ENCODE data around the gene SMPD1. TPM values are rescaled to one million over a fixed set of nuclear protein-coding genes. Genes with fewer than 3 reads are reported as not detected.

The SMPD1 gene
- total RNA-seq (18.3 TPM in 2 replicates), polyA plus RNA-seq (30.7 and 32.0 TPM in 2 replicates), polyA minus RNA-seq (18.9 and 24.1 TPM in 2 replicates)
- 17.1 TPM for total RNA-seq (2013)

DNA sequence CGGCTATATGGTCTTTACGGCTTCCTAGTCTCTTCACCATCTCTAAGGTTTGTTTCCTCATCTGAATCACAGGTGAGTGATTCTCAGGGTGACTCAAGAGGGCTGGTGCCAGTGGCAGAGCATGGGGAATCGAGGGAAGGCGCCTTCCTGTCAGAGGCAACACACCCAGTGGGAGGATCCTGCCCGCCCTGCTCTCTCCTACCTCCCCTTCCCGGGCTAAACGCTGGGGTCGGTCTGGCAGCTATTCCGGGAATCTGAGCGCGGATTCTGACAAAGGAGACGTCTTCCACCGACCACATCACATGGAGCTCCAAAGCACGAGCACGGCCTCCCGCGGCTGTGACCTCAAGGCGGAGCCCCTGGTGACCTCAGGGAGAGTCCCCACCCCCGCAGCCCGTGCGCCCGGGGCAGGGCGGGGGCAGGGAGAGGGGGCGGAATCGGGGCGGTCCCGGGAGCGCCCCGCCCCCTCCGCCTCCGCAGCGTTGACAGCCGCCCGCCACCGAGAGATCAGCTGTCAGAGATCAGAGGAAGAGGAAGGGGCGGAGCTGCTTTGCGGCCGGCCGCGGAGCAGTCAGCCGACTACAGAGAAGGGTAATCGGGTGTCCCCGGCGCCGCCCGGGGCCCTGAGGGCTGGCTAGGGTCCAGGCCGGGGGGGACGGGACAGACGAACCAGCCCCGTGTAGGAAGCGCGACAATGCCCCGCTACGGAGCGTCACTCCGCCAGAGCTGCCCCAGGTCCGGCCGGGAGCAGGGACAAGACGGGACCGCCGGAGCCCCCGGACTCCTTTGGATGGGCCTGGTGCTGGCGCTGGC is at the start of gene SMPD1:
SMPD1 (plus strand) TSS at position 570 of the 813 bp plus-strand sequence; CDS start at position 695, 125 bp downstream.
- TF ChIP-seq, protein P1, sequence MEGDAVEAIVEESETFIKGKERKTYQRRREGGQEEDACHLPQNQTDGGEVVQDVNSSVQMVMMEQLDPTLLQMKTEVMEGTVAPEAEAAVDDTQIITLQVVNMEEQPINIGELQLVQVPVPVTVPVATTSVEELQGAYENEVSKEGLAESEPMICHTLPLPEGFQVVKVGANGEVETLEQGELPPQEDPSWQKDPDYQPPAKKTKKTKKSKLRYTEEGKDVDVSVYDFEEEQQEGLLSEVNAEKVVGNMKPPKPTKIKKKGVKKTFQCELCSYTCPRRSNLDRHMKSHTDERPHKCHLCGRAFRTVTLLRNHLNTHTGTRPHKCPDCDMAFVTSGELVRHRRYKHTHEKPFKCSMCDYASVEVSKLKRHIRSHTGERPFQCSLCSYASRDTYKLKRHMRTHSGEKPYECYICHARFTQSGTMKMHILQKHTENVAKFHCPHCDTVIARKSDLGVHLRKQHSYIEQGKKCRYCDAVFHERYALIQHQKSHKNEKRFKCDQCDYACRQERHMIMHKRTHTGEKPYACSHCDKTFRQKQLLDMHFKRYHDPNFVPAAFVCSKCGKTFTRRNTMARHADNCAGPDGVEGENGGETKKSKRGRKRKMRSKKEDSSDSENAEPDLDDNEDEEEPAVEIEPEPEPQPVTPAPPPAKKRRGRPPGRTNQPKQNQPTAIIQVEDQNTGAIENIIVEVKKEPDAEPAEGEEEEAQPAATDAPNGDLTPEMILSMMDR (IDR thresholded peaks at IDR 0.05) = no peak
- TF ChIP-seq EZH2 (IDR thresholded peaks at IDR 0.05; ENCODE audit: borderline replicate concordance, insufficient read depth, low read depth, low read length, poor library complexity, severe bottlenecking) = no peak
- Mint-ChIP-seq H3K9me3 (ENCODE audit: insufficient read depth) (no peaks in the 10 kb centered on the region), H3K27me3 (no peaks in the 10 kb centered on the region), H3K4me3 (peak within 1 kb of the TSS; percentile 97), H3K27ac (peak within 1 kb of the TSS; percentile 98), H3K4me1 (peaks cover 32% of the 10 kb centered on the region)
- Histone ChIP-seq H3K9me3 (ENCODE audit: control extremely low read depth in 1 of 3, control insufficient read depth in 2 of 3, insufficient read depth in 1 of 3, low read length in 2 of 3) (no peaks in the 10 kb centered on the region), H2AFZ (ENCODE audit: insufficient read depth, low read depth, low read length, poor library complexity, severe bottlenecking) (peak within 1 kb of the TSS; percentile 89), H3K27ac (ENCODE audit: low read length in 2 of 2) (peak within 1 kb of the TSS; percentile 98), H3K27me3 (replicated peaks in 1 of 4; ENCODE audit: control extremely low read depth in 1 of 4, control insufficient read depth in 3 of 4, insufficient read depth in 4 of 4, low read length in 3 of 4) (no peaks in the 10 kb centered on the region), H3K4me1 (ENCODE audit: control insufficient read depth in 2 of 2, insufficient read depth in 2 of 2, low read length in 2 of 2) (peaks cover 18 to 32% of the 10 kb centered on the region in 2 donors), H3K4me2 (replicated peaks; ENCODE audit: low read depth, low read length, poor library complexity, severe bottlenecking) (peak within 1 kb of the TSS; percentile 86), H3K9ac (ENCODE audit: low read length) (peak within 1 kb of the TSS; percentile 77), H3K4me3 (ENCODE audit: control extremely low read depth in 1 of 5, extremely low read depth in 1 of 5, insufficient read depth in 1 of 5, low read depth in 2 of 5, low read length in 4 of 5) (peak within 1 kb of the TSS; percentile 70 to 93 (median 85)), H3K36me3 (replicated peaks in 1 of 2; ENCODE audit: control extremely low read depth in 1 of 2, control insufficient read depth in 1 of 2, extremely low read depth in 1 of 2, insufficient read depth in 2 of 2, low read length in 1 of 2) (peaks cover 0 to 10% of the 10 kb centered on the region in 2 experiments), H3K79me2 (ENCODE audit: control insufficient read depth, insufficient read depth, low read length) (peaks cover 34% of the 10 kb centered on the region), H4K20me1 (ENCODE audit: control insufficient read depth, insufficient read depth, low read length, poor library complexity, severe bottlenecking) (no peaks in the 10 kb centered on the region)
- intact Hi-C loops (cut with micrococcal nuclease) = loop anchor here (1.0 kb wide), 6 partner anchors 29 to 293 kb away; partner anchors contain the start of genes APBB1, ARFIP2, FHIP1B and ILK
- WGBS (ENCODE audit: insufficient coverage) = under 1% methylated on average over 61 of the region's 63 CpGs
- CTCF ChIA-PET = interaction anchor here (0.8 to 5.6 kb wide), 11 partner anchors 9 to 214 kb away, joined by 3 to 65 read pairs (median 4); partner anchors contain the start of genes APBB1, ARFIP2 and TIMM10B
- ATAC-seq (ENCODE audit: low read depth) (peak; percentile 94), DNase-seq (peak; percentile 96)
- POLR2A ChIA-PET = interaction anchor here (0.8 to 2.1 kb wide), 11 partner anchors 12 to 293 kb away, joined by 3 to 23 read pairs (median 4); partner anchors contain the start of genes APBB1, ARFIP2, FHIP1B and MRPL17

All from B cell (primary cell).